ENCODE data around the gene MROH8. TPM values are rescaled to one million over a fixed set of nuclear protein-coding genes. Genes with fewer than 3 reads are reported as not detected.
A peak's percentile ranks its signal among the peaks of the same experiment; 100 is the strongest.

Gene MROH8
- total and polyA plus RNA-seq, 2 experiments from 2014 or later: 5.8 to 12.1 TPM

- TF ChIP-seq CTCF (IDR thresholded peaks at IDR 0.05; ENCODE audit: low read depth, low read length): no peak
- Histone ChIP-seq H3K27me3 (no peaks in the 10 kb centered on the region), H3K27ac (no peak overlapping the region), H3K4me3 (no peak overlapping the region), H3K9me3 (ENCODE audit: low read depth) (no peaks in the 10 kb centered on the region), H3K36me3 (peaks cover 27% of the 10 kb centered on the region), H3K4me1 (ENCODE audit: low read depth) (peaks cover 13% of the 10 kb centered on the region)
- no peak for DNase-seq (ENCODE audit: low read depth in 1 of 2, low spot score in 1 of 2)
These were observed 21.0 kb upstream of the MROH8 start for GRCh38 chr20:37200376-37200775.

- no peak for DNase-seq (ENCODE audit: low read depth in 1 of 2, low spot score in 1 of 2)
- H3K36me3 ChIP-seq: peaks cover 22% of the 10 kb centered on the region
- no peak overlapping the region for H3K4me3 ChIP-seq
- H3K4me1 ChIP-seq (ENCODE audit: low read depth): peaks cover 3% of the 10 kb centered on the region
- no peak for TF ChIP-seq CTCF (IDR thresholded peaks at IDR 0.05; ENCODE audit: low read depth, low read length)
- no peak overlapping the region for H3K27ac ChIP-seq
- H3K27me3 ChIP-seq: no peaks in the 10 kb centered on the region
- H3K9me3 ChIP-seq (ENCODE audit: low read depth): no peaks in the 10 kb centered on the region
These were observed 19.7 kb upstream of the MROH8 start for GRCh38 chr20:37198932-37199660.

GRCh38 chr20:37194621-37195417 lies 15.5 kb upstream of the MROH8 start:
- DNase-seq (ENCODE audit: low read depth in 1 of 2, low spot score in 1 of 2): no peak
- Histone ChIP-seq H3K27me3 (no peaks in the 10 kb centered on the region), H3K4me3 (no peak overlapping the region), H3K27ac (peak overlapping the region; percentile 39), H3K4me1 (ENCODE audit: low read depth) (no peaks in the 10 kb centered on the region), H3K36me3 (peaks cover 8% of the 10 kb centered on the region), H3K9me3 (ENCODE audit: low read depth) (no peaks in the 10 kb centered on the region)
- TF ChIP-seq CTCF (IDR thresholded peaks at IDR 0.05; ENCODE audit: low read depth, low read length): no peak

- no peak overlapping the region for H3K27ac ChIP-seq
- H3K27me3 ChIP-seq: no peaks in the 10 kb centered on the region
- H3K4me1 ChIP-seq (ENCODE audit: low read depth): no peaks in the 10 kb centered on the region
- DNase-seq (ENCODE audit: low read depth in 1 of 2, low spot score in 1 of 2): no peak
- TF ChIP-seq CTCF (IDR thresholded peaks at IDR 0.05; ENCODE audit: low read depth, low read length): no peak
- no peaks in the 10 kb centered on the region for H3K9me3 ChIP-seq (ENCODE audit: low read depth)
- peaks cover 3% of the 10 kb centered on the region for H3K36me3 ChIP-seq
- no peak overlapping the region for H3K4me3 ChIP-seq
These were observed 14.5 kb upstream of the MROH8 start for GRCh38 chr20:37193821-37194220.

- Histone ChIP-seq H3K9me3 (ENCODE audit: low read depth) (no peaks in the 10 kb centered on the region), H3K27me3 (no peaks in the 10 kb centered on the region), H3K36me3 (peaks cover 2% of the 10 kb centered on the region), H3K27ac (no peak overlapping the region), H3K4me1 (ENCODE audit: low read depth) (no peaks in the 10 kb centered on the region), H3K4me3 (no peak overlapping the region)
- no peak for TF ChIP-seq CTCF (IDR thresholded peaks at IDR 0.05; ENCODE audit: low read depth, low read length)
- no peak for DNase-seq (ENCODE audit: low read depth in 1 of 2, low spot score in 1 of 2)
These were observed 13.9 kb upstream of the MROH8 start for GRCh38 chr20:37193226-37193625.

All from cardiac muscle cell (in vitro differentiated cells and primary cell).